Erythroblast (primary cell): Measurements from ENCODE around the gene COX4I2.

Source experiments
- GATA1 ChIP-seq: IDR thresholded peaks from 2 replicates; pipeline ENCODE4 v1.6.1; 2011; ENCODE audit warnings: low read depth, mild to moderate bottlenecking, control low read depth, low read length, moderate library complexity
- POLR2A ChIP-seq: IDR thresholded peaks from 2 replicates; pipeline ENCODE4 v1.6.1; 2011; ENCODE audit warnings: mild to moderate bottlenecking, low read length

DNA sequence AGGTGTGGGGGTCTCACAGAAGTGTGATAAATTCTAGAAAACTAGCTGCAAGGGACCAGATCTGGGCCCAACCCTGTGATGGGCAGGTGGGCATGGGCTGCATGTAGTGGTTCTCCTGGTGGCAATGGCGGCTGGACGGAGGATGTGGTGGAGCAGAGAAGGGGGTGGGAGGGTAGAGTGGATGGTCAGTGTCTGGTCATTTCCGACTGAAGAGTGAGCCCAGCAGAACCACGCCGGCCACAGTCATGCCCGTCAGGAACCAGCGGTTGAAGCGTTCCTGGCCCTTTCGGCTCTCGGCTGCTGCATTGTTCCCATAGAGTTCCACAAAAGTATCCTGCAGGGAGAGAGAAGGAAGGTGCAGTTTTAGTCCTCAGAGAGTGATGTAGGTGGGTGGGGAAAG is 28.0 kb downstream of the COX4I2 start:
- TF ChIP-seq POLR2A: no peak
- TF ChIP-seq GATA1: no peak
